Smooth muscle cell of the brain vasculature (primary cell): Measurements from ENCODE around the gene SCUBE1.

Source experiments
- DNase-seq: peaks from one replicate; pipeline ENCODE4 v3.0.0-alpha.2; 2012; ENCODE audit warnings: low read depth, low spot score

Gene SCUBE1

GRCh38 chr22:43329061-43329460, 14.1 kb downstream of the SCUBE1 start:
- no peak for DNase-seq

GRCh38 chr22:43327157-43327438, 16.1 kb downstream of the SCUBE1 start:
- no peak for DNase-seq

- DNase-seq = no peak
Measured at GRCh38 chr22:43326331-43327156, 16.6 kb downstream of the SCUBE1 start.

GRCh38 chr22:43325176-43325575, 18.0 kb downstream of the SCUBE1 start:
- DNase-seq = no peak

GRCh38 chr22:43320943-43321900, 21.9 kb downstream of the SCUBE1 start:
- DNase-seq = no peak

- no peak for DNase-seq
Measured at GRCh38 chr22:43319661-43320486, 23.3 kb downstream of the SCUBE1 start.

- DNase-seq = no peak
Measured at GRCh38 chr22:43317239-43317638, 25.9 kb downstream of the SCUBE1 start.

- no peak for DNase-seq
Measured at GRCh38 chr22:43315687-43316217, 27.4 kb downstream of the SCUBE1 start.

- DNase-seq = no peak
Measured at GRCh38 chr22:43314611-43315010, 28.6 kb downstream of the SCUBE1 start.

- DNase-seq = no peak
Measured at GRCh38 chr22:43313890-43314474, 29.2 kb downstream of the SCUBE1 start.

GRCh38 chr22:43313244-43313889, 29.8 kb downstream of the SCUBE1 start:
- DNase-seq = no peak

- no peak for DNase-seq
Measured at GRCh38 chr22:43312608-43313007, 30.6 kb downstream of the SCUBE1 start.

GRCh38 chr22:43310798-43311197, 32.4 kb downstream of the SCUBE1 start:
- no peak for DNase-seq

- DNase-seq = no peak
Measured at GRCh38 chr22:43310311-43310710, 32.9 kb downstream of the SCUBE1 start.

GRCh38 chr22:43308836-43309235, 34.3 kb downstream of the SCUBE1 start:
- DNase-seq = no peak

GRCh38 chr22:43308060-43308830, 34.9 kb downstream of the SCUBE1 start:
- DNase-seq = no peak

- DNase-seq = no peak
Measured at GRCh38 chr22:43305806-43306205, 37.4 kb downstream of the SCUBE1 start.

GRCh38 chr22:43304831-43305590, 38.2 kb downstream of the SCUBE1 start:
- DNase-seq = no peak

GRCh38 chr22:43303751-43304150, 39.4 kb downstream of the SCUBE1 start:
- no peak for DNase-seq
